ENCODE results near the gene OLFML2A. TPM values are rescaled to one million over a fixed set of nuclear protein-coding genes. Genes with fewer than 3 reads are reported as not detected.

OLFML2A gene
- polyA plus RNA-seq, 1 donor from 2014 or later: 0.15 TPM

- H3K4me3 ChIP-seq (ENCODE audit: low read length): no peak overlapping the region
- H3K9ac ChIP-seq (ENCODE audit: low read length): no peak overlapping the region
- H3K27ac ChIP-seq (ENCODE audit: low read length): no peak overlapping the region
- TF ChIP-seq TAF1 (IDR thresholded peaks at IDR 0.05; ENCODE audit: low read depth) (no peak), REST (IDR thresholded peaks at IDR 0.05; ENCODE audit: borderline replicate concordance) (no peak), MXI1 (conservative IDR thresholded peaks at IDR 0.05; ENCODE audit: poor library complexity, severe bottlenecking) (no peak), POLR2AphosphoS5 (IDR thresholded peaks at IDR 0.05) (no peak), EZH2 (IDR thresholded peaks at IDR 0.05; ENCODE audit: borderline replicate concordance, insufficient read depth, low read length, poor library complexity, severe bottlenecking) (no peak), SMC3 (conservative IDR thresholded peaks at IDR 0.05; ENCODE audit: poor library complexity) (no peak), CTCF (IDR thresholded peaks at IDR 0.05; ENCODE audit: poor library complexity, severe bottlenecking) (no peak), EP300 (conservative IDR thresholded peaks at IDR 0.05; ENCODE audit: poor library complexity, severe bottlenecking) (no peak), RAD21 (conservative IDR thresholded peaks at IDR 0.05) (no peak)
- H3K9me2 ChIP-seq (ENCODE audit: insufficient read depth, low read length): no peaks in the 10 kb centered on the region
- H3K79me2 ChIP-seq (replicated peaks; ENCODE audit: insufficient read depth, low read length): no peaks in the 10 kb centered on the region
- no peaks in the 10 kb centered on the region for H4K20me1 ChIP-seq (ENCODE audit: insufficient read depth)
- H2AFZ ChIP-seq (ENCODE audit: low read depth, low read length): no peak overlapping the region
- no peaks in the 10 kb centered on the region for H3K9me3 ChIP-seq (ENCODE audit: low read length)
- no peaks in the 10 kb centered on the region for H3F3A ChIP-seq (ENCODE audit: insufficient read depth, low read length, poor library complexity, severe bottlenecking)
- no peaks in the 10 kb centered on the region for H3K27me3 ChIP-seq (ENCODE audit: insufficient read depth, low read depth, low read length)
- H3K4me2 ChIP-seq (ENCODE audit: low read length): no peak overlapping the region
- H3K36me3 ChIP-seq (ENCODE audit: insufficient read depth, low read length): no peaks in the 10 kb centered on the region
Measured at GRCh38 chr9:124854161-124854560, 77.2 kb downstream of the OLFML2A start.

GRCh38 chr9:124854822-124855221 is 77.9 kb downstream of the OLFML2A start:
- Histone ChIP-seq H2AFZ (ENCODE audit: low read depth, low read length) (no peak overlapping the region), H3K79me2 (replicated peaks; ENCODE audit: insufficient read depth, low read length) (no peaks in the 10 kb centered on the region), H3K9ac (ENCODE audit: low read length) (no peak overlapping the region), H3F3A (ENCODE audit: insufficient read depth, low read length, poor library complexity, severe bottlenecking) (no peaks in the 10 kb centered on the region), H3K27ac (ENCODE audit: low read length) (no peak overlapping the region), H3K4me2 (ENCODE audit: low read length) (no peak overlapping the region), H4K20me1 (ENCODE audit: insufficient read depth) (peaks cover 5% of the 10 kb centered on the region), H3K27me3 (ENCODE audit: insufficient read depth, low read depth, low read length) (no peaks in the 10 kb centered on the region), H3K9me3 (ENCODE audit: low read length) (no peaks in the 10 kb centered on the region), H3K36me3 (ENCODE audit: insufficient read depth, low read length) (no peaks in the 10 kb centered on the region), H3K9me2 (ENCODE audit: insufficient read depth, low read length) (no peaks in the 10 kb centered on the region), H3K4me3 (ENCODE audit: low read length) (no peak overlapping the region)
- TF ChIP-seq REST (IDR thresholded peaks at IDR 0.05; ENCODE audit: borderline replicate concordance) (no peak), EP300 (conservative IDR thresholded peaks at IDR 0.05; ENCODE audit: poor library complexity, severe bottlenecking) (no peak), CTCF (IDR thresholded peaks at IDR 0.05; ENCODE audit: poor library complexity, severe bottlenecking) (no peak), EZH2 (IDR thresholded peaks at IDR 0.05; ENCODE audit: borderline replicate concordance, insufficient read depth, low read length, poor library complexity, severe bottlenecking) (no peak), RAD21 (conservative IDR thresholded peaks at IDR 0.05) (no peak), TAF1 (IDR thresholded peaks at IDR 0.05; ENCODE audit: low read depth) (no peak), MXI1 (conservative IDR thresholded peaks at IDR 0.05; ENCODE audit: poor library complexity, severe bottlenecking) (no peak), SMC3 (conservative IDR thresholded peaks at IDR 0.05; ENCODE audit: poor library complexity) (no peak), POLR2AphosphoS5 (IDR thresholded peaks at IDR 0.05) (no peak)

Measured in neural cell (in vitro differentiated cells).